Breast epithelium (tissue), 3 donors: ENCODE measurements around the gene MTCH2.

Experiments
- POLR2A ChIP-seq: fragments of 450-650 bp; IDR thresholded peaks from one replicate; pipeline ENCODE4 v1.6.1; 2016; ENCODE audit warnings: antibody characterized with exemption, mild to moderate bottlenecking, moderate library complexity
- TF ChIP-seq, protein P1 (sequence below), 3 donors: fragments of 450-650 bp; IDR thresholded peaks; one replicate each; pipeline ENCODE4 v1.5.1; 2016 to 2017; ENCODE audit warnings: antibody characterized with exemption in 3 of 3, mild to moderate bottlenecking in 3 of 3, moderate library complexity in 3 of 3

- TF ChIP-seq, protein P1, sequence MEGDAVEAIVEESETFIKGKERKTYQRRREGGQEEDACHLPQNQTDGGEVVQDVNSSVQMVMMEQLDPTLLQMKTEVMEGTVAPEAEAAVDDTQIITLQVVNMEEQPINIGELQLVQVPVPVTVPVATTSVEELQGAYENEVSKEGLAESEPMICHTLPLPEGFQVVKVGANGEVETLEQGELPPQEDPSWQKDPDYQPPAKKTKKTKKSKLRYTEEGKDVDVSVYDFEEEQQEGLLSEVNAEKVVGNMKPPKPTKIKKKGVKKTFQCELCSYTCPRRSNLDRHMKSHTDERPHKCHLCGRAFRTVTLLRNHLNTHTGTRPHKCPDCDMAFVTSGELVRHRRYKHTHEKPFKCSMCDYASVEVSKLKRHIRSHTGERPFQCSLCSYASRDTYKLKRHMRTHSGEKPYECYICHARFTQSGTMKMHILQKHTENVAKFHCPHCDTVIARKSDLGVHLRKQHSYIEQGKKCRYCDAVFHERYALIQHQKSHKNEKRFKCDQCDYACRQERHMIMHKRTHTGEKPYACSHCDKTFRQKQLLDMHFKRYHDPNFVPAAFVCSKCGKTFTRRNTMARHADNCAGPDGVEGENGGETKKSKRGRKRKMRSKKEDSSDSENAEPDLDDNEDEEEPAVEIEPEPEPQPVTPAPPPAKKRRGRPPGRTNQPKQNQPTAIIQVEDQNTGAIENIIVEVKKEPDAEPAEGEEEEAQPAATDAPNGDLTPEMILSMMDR (IDR thresholded peaks at IDR 0.05): no peak
- TF ChIP-seq POLR2A: no peak
Observed at GRCh38 chr11:47626234-47626633, 16.1 kb downstream of the MTCH2 start.
